OCI-LY7 (cell line): ENCODE data around the gene ASPHD1.

Source experiments
- EZH2phosphoT487 ChIP-seq: fragments of 200-600 bp; sonication (generic); IDR thresholded peaks from 2 replicates; pipeline ENCODE4 v1.6.1; 2018; ENCODE audit warnings: low read depth, borderline replicate concordance, mild to moderate bottlenecking, mixed run types, antibody characterized with exemption, low read length, moderate library complexity, mixed read lengths
- TF ChIP-seq, protein P1 (sequence below): fragments of 200-600 bp; sonication (generic); conservative IDR thresholded peaks from 2 replicates; pipeline ENCODE4 v1.5.1; 2014; ENCODE audit warnings: mild to moderate bottlenecking, antibody characterized with exemption, low read length, moderate library complexity, mixed read lengths

DNA sequence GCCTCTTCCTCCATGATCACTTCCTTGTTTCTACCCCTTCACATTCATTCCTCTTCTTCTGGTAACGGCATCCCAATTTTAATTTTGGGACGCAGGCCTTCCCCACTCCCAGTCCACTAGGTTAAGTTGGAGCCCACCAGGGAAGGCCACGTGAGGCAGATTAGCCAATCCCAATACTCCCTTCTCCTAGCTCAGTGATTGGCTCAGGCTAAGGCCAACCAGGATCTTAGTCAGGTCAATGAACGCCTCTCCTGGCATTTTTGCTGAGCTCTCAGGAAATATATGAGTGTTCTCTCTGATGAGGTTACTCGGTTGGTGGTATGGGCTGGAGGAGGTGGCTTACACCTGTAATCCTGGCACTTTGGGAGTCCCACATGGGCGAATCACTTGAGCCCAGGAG lies 16.3 kb upstream of the ASPHD1 start:
- TF ChIP-seq, protein P1, sequence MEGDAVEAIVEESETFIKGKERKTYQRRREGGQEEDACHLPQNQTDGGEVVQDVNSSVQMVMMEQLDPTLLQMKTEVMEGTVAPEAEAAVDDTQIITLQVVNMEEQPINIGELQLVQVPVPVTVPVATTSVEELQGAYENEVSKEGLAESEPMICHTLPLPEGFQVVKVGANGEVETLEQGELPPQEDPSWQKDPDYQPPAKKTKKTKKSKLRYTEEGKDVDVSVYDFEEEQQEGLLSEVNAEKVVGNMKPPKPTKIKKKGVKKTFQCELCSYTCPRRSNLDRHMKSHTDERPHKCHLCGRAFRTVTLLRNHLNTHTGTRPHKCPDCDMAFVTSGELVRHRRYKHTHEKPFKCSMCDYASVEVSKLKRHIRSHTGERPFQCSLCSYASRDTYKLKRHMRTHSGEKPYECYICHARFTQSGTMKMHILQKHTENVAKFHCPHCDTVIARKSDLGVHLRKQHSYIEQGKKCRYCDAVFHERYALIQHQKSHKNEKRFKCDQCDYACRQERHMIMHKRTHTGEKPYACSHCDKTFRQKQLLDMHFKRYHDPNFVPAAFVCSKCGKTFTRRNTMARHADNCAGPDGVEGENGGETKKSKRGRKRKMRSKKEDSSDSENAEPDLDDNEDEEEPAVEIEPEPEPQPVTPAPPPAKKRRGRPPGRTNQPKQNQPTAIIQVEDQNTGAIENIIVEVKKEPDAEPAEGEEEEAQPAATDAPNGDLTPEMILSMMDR, result no peak
- no peak for TF ChIP-seq EZH2phosphoT487
